Measurements from ENCODE around the gene TNS3.
"Not testable (repeated sequence)": the region's sequence is repeated elsewhere in the genome, so short reads cannot be mapped to it uniquely, and the experiment has no call there.

Gene TNS3

GRCh38 chr7:47602272-47603004, 20.5 kb upstream of the TNS3 start:
- no peak for DNase-seq (ENCODE audit: low read depth in 3 of 3)

DNA sequence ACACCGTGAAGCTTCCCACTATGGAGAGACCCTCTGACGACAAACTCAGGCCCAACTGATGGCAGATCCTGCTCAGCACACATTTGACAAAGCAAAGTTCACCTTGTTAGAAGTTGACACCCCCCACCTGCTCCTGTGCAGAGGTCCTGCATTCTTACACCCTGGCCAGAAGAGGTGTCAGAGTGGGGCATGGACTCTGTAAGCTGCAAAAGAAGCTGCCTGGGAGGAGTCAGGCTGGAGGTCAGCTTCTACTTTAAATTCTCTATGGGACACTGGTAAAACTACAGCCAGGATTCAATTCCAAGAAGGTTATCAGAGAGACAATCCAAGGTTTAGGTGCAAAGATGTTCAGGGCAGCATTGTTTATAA, 20.0 kb upstream of the TNS3 start:
- no peak for DNase-seq (ENCODE audit: low read depth in 3 of 3)

DNA sequence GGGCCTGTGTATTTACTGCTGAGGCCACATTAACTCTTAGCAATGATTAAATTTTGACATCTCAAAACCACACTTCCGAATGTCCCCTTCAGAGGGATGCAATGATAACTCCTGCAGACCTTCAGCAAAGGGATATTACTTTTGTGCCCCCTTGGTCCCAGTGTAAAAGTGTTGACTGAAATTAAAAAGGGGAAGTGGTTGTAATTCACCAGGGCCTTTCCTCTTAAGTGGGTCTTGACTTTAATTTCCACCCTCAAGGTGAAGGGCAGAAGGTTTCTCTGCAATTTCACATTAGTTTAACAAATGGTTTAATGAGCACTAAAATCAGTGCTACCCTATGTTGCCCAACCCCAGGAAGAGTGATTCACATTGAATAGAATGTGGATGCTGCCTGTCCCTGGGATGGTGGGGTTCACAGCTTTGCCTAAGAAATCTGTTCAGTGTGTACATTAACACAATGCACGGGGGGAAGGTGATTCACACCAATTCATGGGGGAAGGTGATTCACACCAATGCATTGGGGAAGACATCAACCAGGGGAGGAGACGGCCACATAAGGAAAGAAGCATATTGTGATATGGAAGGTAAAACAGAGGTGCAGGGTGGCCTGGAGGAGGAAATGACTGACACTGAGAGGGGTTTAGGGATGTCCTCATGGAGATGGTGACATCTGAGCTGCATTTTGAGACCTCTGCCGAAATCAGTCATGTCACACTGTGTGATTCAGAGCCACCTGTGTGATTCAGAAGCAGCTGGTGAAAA, 19.4 kb upstream of the TNS3 start:
- no peak for DNase-seq (ENCODE audit: low read depth in 3 of 3)

GRCh38 chr7:47600199-47601118, 18.5 kb upstream of the TNS3 start:
- DNase-seq (ENCODE audit: low read depth in 3 of 3): no peak

GRCh38 chr7:47597379-47597778, 15.5 kb upstream of the TNS3 start:
- no peak for DNase-seq (ENCODE audit: low read depth in 3 of 3)

DNA sequence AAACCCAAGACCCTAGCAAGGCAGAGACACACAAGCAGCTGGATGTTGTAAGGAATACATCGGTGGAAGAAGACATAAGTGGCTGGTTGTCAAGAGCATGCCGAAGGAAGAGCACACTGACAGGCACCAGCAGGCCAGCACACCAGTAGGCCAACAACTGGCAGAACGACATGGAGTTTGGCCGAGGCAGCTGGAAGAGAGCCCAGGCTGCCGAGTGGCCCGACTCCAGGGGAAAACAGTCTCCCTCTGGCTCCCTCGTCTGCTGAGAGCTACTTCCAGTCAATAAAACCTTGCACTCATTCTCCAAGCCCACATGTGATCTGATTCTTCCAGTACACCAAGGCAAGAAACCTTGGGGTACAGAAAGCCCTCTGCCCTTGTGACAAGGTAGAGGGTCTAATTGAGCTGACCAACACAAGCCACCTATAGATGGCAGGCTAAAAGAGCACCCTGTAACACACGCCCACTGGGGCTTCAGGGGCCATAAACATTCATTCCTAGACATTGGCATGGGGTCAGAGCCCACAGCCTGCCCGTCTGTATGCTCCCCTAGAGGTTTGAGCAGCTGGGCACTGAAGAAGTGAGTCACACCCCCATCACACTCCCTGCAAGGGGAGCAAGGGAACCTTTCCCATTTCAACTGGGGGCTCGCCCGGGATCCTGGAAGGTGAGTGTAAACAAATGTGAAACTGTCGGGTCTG, 14.7 kb upstream of the TNS3 start:
- no peak for DNase-seq (ENCODE audit: low read depth in 3 of 3)

GRCh38 chr7:47594406-47594805, 12.5 kb upstream of the TNS3 start:
- no peak for DNase-seq (ENCODE audit: low read depth in 3 of 3)

DNA sequence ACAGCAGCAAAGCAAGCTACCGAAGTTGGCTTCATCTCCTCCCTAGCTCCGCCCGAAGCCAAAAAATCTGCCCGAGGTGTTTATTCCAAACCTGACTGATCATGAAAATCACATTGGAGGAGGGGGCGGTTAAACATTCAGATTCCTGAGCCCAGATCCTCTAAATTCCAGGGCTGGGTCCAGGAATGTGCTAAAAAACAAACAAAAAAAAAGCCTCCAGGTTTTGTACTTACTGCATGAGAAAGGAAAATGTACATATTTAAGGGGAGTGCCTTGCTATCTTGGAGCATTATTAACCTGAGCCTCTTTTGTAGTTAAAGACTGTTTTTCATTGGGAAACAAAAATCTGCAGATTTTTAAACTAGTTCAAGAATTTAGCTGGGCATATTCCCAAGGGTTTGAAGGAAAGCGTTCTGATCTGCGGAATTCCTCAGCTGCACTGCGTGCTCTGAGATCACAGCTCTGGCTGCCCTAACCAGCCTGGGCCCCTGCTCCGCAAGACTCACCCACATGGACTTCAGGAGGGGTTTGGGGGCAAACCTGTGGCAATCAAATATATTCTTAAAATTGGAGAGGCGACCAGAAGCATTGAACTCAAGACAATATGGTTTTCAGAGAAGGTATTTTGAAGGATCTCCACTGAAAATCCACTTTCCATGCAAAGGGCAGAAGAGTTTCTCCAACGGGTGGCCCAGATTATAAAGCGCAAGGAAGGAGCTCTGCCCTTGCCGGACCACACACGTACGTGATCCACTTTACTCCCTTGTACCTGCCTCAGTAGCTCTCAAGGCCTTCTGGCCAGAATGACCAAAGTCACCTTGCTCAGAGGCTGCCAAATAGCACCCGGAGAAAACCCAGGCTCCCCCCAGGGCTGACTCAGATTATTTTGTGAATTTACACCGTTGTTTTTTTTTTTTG, 10.0 kb upstream of the TNS3 start:
- DNase-seq (ENCODE audit: low read depth in 3 of 3): no peak

GRCh38 chr7:47591089-47591654, 9.3 kb upstream of the TNS3 start:
- no peak for DNase-seq (ENCODE audit: low read depth in 3 of 3)

- DNase-seq (ENCODE audit: low read depth in 3 of 3): not testable (repeated sequence)
These were observed 8.3 kb upstream of the TNS3 start for GRCh38 chr7:47590215-47590614.

DNA sequence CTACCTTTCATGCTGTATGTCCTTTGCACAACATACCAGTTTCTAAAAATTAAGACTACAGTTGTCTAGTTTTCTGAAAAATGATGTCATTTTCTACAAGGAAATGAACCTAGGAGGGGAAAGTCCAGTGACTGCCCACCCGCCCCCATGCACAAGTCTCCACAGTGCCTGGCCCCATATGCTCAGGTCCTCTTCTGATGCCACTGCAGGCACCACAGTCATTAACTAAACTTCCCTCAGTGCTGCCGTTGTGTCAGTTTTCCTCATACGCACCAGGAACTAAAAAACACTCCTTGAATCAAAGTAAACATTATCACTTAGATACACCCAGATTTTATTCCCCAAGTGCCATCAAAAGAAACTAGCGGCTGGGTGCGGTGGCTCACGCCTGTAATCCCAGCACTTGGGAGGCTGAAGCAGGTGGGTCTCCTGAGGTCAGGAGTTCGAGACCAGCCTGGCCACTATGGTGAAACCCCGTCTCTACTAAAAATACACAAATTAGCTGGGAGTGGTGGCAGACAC, 6.9 kb upstream of the TNS3 start:
- DNase-seq (ENCODE audit: low read depth in 3 of 3): no peak

GRCh38 chr7:47587976-47588375, 6.1 kb upstream of the TNS3 start:
- DNase-seq (ENCODE audit: low read depth in 3 of 3): no peak

DNA sequence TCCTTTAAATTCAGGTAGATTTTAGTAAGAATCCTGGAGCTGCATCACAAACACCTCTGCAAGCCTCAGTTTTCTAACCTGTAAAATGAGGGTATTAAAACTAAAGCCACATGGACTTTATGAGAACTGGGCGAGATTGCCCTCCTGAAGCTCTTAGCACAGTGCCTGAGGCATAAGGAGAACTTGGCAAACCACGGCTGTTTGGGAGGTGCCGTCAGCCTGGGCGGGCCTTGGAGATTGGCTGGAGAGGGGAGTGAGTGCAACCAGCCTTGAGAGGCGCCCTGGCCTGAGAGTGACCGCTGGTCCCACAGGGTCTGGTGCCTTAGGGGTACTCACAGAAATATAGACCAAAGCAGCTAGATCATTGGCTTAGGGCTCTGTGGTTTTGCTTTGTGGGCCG, 5.4 kb upstream of the TNS3 start:
- DNase-seq (ENCODE audit: low read depth in 3 of 3): no peak

GRCh38 chr7:47586925-47587324, 5.0 kb upstream of the TNS3 start:
- DNase-seq (ENCODE audit: low read depth in 3 of 3): no peak

DNA sequence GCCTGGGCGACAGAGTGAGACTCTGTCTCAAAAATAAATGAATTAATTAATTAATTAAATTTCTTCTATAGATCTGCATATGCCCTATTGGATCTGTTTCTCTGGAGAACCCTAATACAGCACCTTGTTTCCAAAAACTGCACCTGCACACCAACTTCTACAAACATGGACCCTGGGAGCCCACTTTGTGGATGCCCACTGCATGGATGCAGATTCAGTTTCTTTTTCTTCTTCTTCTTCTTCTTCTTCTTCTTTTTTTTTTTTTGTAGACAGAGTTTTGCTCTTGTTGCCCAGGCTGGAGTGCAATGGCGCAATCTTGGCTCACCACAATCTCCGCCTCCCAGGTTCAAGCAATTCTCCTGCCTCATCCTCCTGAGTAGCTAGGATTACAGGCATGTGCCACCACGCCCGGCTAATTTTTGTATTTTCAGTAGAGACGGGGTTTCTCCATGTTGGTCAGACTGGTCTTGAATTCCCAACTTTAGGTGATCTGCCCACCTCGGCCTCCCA, 4.3 kb upstream of the TNS3 start:
- not testable (repeated sequence) for DNase-seq (ENCODE audit: low read depth in 3 of 3)

- no peak for DNase-seq (ENCODE audit: low read depth in 3 of 3)
These were observed 2.6 kb upstream of the TNS3 start for GRCh38 chr7:47584536-47584895.

DNA sequence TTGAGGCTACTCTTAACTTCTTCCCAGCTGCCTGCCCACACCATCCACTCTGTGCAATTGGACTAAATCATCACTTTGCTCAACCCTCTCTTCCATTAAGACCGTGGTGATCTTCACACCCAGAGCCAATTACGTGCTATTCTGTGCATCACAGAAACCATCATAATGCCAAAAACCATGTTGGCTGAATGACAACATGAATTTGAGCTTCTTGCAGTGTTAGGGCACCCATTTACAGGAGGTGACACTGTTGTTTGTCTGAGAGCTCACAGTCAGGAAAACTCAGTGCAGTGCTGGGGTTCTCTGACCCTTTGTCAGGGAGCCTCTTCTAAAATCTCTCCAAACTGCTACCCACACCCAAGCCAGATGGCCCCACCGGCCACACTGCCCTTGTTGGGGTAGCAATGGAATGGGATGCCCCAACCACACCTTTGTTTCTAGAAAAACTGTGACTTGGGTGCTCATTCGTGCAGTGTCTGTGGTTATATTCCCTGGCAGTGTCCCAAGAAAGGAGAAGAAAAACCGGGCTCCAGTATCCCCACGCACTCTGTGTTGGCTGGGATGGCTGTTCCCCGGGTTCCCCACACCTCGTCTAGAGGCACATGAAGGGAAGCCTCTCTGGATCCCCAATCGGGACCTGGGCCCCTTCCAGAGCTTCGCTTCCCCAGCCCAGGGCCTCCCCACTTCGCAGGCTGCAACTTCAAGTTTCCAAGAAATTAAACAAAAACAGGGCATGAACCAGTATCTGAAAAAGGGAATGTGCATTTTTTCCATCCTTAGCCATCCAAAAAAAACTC, 2.0 kb upstream of the TNS3 start:
- DNase-seq (ENCODE audit: low read depth in 3 of 3): no peak

GRCh38 chr7:47582764-47583738, 1.1 kb upstream of the TNS3 start:
- no peak for DNase-seq (ENCODE audit: low read depth in 3 of 3)

Data from stimulated activated CD4-positive, alpha-beta T cell treated with anti-CD3 and anti-CD28 coated beads, TNF-alpha, amount 100 ng/mL, for 4 hours (primary cell).